T-helper 2 cell treated with Interferon-gamma antibody and Interleukin-4, amounts not matched to agents 5 μg/mL and 100 μg/mL, for 36 hours (primary cell): ENCODE data around the gene PILRB.
"Not testable (repeated sequence)": the region's sequence is repeated elsewhere in the genome, so short reads cannot be mapped to it uniquely, and the experiment has no call there.

Experiments used
- DNase-seq: peaks from one replicate; pipeline ENCODE4 v3.0.0; 2021; ENCODE audit warnings: low spot score
- H3K27ac Mint-ChIP-seq: one replicate; pipeline ENCODE4 v1.8.0; 2021; ENCODE audit warnings: mild to moderate bottlenecking, mixed read lengths
- H3K27me3 Mint-ChIP-seq: one replicate; pipeline ENCODE4 v1.8.0; 2021; ENCODE audit warnings: low read depth, mixed read lengths
- H3K36me3 Mint-ChIP-seq: one replicate; pipeline ENCODE4 v1.8.0; 2021; ENCODE audit warnings: low read depth, mixed read lengths
- H3K4me1 Mint-ChIP-seq: one replicate; pipeline ENCODE4 v1.8.0; 2021; ENCODE audit warnings: low read depth, mixed read lengths
- H3K4me3 Mint-ChIP-seq: one replicate; pipeline ENCODE4 v1.8.0; 2022; ENCODE audit warnings: mild to moderate bottlenecking, moderate library complexity, mixed read lengths
- H3K9me3 Mint-ChIP-seq: one replicate; pipeline ENCODE4 v1.8.0; 2021; ENCODE audit warnings: mixed read lengths

PILRB gene

GRCh38 chr7:100376066-100376465 is 18.1 kb downstream of the PILRB start:
- H3K4me3 Mint-ChIP-seq = no peak overlapping the region

DNA sequence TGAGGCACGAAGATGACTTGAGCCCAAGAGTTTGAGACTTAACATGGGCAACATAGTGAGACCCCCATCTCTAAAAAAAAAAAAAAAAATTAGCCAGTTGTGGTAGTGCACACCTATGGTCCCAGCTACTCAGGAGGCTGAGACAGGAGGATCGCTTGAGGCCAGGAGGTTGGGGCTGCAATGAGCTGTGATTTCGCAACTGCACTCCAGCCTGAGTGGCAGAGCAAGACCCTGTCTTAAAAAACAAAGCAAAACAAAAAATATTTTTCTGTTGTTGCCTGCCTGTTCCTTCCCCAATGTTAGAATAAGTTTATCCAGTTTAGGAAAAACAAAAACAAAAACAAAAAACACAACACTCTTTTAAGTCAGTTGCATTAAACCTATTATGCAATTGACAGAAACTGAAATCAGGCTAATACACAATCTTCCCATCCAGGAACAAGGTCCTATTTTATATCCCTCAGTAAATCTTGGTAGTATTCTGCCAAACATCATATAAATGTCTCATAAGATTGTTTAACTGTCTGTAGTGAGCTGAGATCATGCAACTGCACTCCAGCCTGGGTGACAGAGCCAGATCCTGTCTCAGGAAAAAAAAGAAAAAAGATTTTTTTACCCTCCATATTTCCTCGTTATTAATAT is 20.3 kb downstream of the PILRB start:
- no peak overlapping the region for H3K4me3 Mint-ChIP-seq
- H3K27me3 Mint-ChIP-seq = peaks cover 3% of the 10 kb centered on the region
- H3K36me3 Mint-ChIP-seq = no peaks in the 10 kb centered on the region
- H3K4me1 Mint-ChIP-seq = peaks cover 15% of the 10 kb centered on the region
- DNase-seq = no peak
- H3K27ac Mint-ChIP-seq = no peak overlapping the region
- no peaks in the 10 kb centered on the region for H3K9me3 Mint-ChIP-seq

More at GRCh38 chr7:100376066-100376465, 18.1 kb downstream of the PILRB start:
- DNase-seq = no peak
- Mint-ChIP-seq H3K27me3 (no peaks in the 10 kb centered on the region), H3K36me3 (no peaks in the 10 kb centered on the region), H3K4me1 (peaks cover 11% of the 10 kb centered on the region), H3K9me3 (no peaks in the 10 kb centered on the region), H3K27ac (no peak overlapping the region)

GRCh38 chr7:100380196-100380595 is 22.3 kb downstream of the PILRB start:
- Mint-ChIP-seq H3K4me1 (peaks cover 14% of the 10 kb centered on the region), H3K27me3 (peaks cover 8% of the 10 kb centered on the region), H3K27ac (no peak overlapping the region), H3K4me3 (no peak overlapping the region), H3K9me3 (no peaks in the 10 kb centered on the region), H3K36me3 (no peaks in the 10 kb centered on the region)
- no peak for DNase-seq

DNA sequence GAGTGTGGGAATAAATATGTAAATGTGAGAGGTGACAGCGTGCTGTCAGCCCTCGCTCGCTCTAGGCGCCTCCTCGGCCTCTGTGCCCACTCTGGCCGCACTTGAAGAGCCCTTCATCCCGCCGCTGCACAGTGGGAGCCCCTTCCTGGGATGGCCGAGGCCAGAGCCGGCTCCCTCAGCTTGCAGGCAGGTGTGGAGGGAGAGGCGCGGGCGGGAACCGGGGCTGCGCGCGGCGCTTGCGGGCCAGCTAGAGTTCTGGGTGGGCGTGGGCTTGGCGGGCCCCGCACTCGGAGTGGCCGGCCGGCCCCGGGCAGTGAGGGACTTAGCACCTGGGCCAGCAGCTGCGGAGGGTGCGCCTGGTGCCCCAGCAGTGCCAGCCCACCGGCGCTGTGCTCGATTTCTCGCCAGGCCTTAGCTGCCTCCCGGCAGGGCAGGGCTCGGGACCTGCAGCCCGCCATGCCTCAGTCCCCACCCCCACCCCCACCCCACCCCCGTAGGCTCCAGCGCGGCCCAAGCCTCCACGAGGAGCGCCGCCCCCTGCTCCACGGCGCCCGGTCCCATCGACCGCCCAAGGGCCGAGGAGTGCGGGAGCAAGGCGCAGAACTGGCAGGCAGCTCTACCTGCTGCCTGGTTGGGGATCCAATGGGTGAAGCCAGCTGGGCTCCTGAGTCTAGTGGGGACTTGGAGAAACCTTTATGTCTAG is 23.8 kb downstream of the PILRB start:
- peaks cover 14% of the 10 kb centered on the region for H3K4me1 Mint-ChIP-seq
- not testable (repeated sequence) for H3K27me3 Mint-ChIP-seq, DNase-seq, H3K27ac Mint-ChIP-seq, H3K4me3 Mint-ChIP-seq, H3K9me3 Mint-ChIP-seq, H3K36me3 Mint-ChIP-seq

- H3K36me3 Mint-ChIP-seq, H3K9me3 Mint-ChIP-seq, H3K27me3 Mint-ChIP-seq, H3K4me3 Mint-ChIP-seq, DNase-seq, H3K27ac Mint-ChIP-seq: not testable (repeated sequence)
- H3K4me1 Mint-ChIP-seq = peaks cover 14% of the 10 kb centered on the region
Observed at GRCh38 chr7:100382234-100382853, 24.4 kb downstream of the PILRB start.

DNA sequence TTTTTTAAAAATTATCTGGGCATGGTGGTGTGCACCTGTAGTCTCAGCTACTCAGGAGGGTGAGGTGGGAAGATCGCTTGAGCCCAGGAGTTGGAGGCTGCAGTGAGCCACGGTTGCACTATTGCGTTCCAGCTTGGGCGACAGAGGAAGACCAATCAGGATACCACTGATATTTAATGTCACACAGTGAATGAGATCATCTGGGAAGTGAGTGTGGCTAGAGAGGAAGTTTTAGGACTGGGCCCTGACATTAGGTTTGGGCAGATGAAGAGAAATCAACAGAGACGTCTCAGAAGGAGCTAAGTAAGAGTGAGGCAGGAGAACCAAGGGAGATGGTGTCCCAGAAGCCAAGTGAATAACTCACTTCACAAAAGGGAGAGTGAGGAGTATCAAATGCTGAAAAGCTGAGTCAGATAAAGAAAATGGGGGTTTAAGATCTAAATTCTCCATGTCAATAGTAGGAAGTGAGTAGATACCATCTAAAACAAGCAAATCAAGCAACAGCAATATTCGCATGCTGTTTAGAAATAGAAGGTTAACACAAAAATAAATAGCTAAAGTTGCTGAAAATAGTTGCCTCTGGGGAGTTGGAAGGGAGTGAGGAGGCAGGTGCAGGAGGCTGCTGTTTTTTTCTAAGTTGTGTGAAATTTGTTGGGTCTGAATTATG is 26.8 kb downstream of the PILRB start:
- H3K9me3 Mint-ChIP-seq = no peaks in the 10 kb centered on the region
- DNase-seq = no peak
- peaks cover 12% of the 10 kb centered on the region for H3K27me3 Mint-ChIP-seq
- no peak overlapping the region for H3K27ac Mint-ChIP-seq
- no peak overlapping the region for H3K4me3 Mint-ChIP-seq
- no peaks in the 10 kb centered on the region for H3K36me3 Mint-ChIP-seq
- peaks cover 14% of the 10 kb centered on the region for H3K4me1 Mint-ChIP-seq

DNA sequence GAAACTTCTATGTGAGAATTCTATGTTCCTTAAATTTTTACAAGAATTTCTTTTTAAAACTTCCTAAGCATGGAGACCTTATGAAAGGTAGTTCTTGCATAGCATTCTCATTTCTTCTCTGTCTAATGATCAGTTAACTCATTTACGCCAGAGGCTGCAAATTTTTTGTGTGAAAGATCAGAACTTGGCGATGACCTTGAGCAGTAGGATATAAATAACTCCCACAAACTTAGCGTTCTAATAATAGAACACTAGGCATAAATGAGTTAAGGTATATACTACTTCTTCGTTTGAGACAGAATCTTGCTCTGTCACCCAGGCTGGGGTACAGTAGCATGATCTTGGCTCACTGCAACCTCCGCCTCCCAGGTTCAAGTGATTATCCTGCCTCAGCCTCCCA is 29.0 kb downstream of the PILRB start:
- peaks cover 20% of the 10 kb centered on the region for H3K27me3 Mint-ChIP-seq
- DNase-seq = no peak
- H3K36me3 Mint-ChIP-seq = no peaks in the 10 kb centered on the region
- H3K4me1 Mint-ChIP-seq = peaks cover 14% of the 10 kb centered on the region
- no peaks in the 10 kb centered on the region for H3K9me3 Mint-ChIP-seq
- H3K27ac Mint-ChIP-seq = no peak overlapping the region
- no peak overlapping the region for H3K4me3 Mint-ChIP-seq

DNA sequence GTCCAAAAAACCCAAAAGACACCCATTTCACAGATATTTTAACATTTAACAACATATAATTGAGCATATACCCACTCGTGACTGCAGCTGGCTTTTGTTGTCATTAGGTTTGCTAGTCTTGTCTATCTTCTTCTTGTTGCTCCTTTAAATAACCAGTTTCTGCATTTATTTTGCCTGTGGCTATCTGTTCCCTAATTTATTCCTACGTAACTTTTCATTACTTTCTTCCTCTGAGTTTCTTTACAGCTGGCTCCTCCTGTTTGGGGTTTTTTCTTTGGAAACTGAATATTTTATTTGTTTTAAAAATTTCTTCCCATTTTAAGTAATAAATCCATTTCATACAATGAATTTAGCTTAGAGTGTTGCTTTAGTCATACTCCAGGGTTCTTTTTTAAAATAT is 29.8 kb downstream of the PILRB start:
- H3K4me3 Mint-ChIP-seq = no peak overlapping the region
- DNase-seq = no peak
- H3K9me3 Mint-ChIP-seq = no peaks in the 10 kb centered on the region
- H3K4me1 Mint-ChIP-seq = peaks cover 9% of the 10 kb centered on the region
- peaks cover 20% of the 10 kb centered on the region for H3K27me3 Mint-ChIP-seq
- no peaks in the 10 kb centered on the region for H3K36me3 Mint-ChIP-seq
- no peak overlapping the region for H3K27ac Mint-ChIP-seq

DNA sequence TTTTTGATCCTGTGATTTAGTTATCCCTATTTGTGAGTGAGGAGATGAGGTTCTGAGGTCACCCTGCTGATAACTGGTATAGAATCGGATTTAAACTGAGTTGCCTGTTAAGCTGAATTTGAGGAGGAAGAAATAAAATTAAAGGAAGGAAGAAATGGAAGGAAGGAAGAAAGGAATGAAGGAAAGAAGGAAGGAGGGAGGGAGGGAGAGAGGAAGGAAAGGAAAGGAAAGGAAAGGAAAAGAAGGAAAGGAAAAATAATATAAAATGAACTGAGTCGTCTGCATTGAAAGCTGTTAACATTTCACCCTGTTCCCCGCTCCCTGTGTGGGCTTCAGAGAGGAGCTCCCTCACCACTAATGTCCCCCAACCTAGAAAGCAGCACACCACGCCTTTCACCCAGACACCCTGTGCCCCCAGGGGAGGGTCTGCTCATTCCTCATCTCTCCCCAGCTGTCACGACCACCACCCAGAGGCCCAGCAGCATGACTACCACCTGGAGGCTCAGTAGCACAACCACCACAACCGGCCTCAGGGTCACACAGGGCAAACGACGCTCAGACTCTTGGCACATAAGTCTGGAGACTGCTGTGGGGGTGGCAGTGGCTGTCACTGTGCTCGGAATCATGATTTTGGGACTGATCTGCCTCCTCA is 31.6 kb downstream of the PILRB start:
- no peak overlapping the region for H3K4me3 Mint-ChIP-seq
- peaks cover 6% of the 10 kb centered on the region for H3K4me1 Mint-ChIP-seq
- no peaks in the 10 kb centered on the region for H3K36me3 Mint-ChIP-seq
- H3K27ac Mint-ChIP-seq = no peak overlapping the region
- H3K27me3 Mint-ChIP-seq = peaks cover 23% of the 10 kb centered on the region
- DNase-seq = no peak
- H3K9me3 Mint-ChIP-seq = no peaks in the 10 kb centered on the region

DNA sequence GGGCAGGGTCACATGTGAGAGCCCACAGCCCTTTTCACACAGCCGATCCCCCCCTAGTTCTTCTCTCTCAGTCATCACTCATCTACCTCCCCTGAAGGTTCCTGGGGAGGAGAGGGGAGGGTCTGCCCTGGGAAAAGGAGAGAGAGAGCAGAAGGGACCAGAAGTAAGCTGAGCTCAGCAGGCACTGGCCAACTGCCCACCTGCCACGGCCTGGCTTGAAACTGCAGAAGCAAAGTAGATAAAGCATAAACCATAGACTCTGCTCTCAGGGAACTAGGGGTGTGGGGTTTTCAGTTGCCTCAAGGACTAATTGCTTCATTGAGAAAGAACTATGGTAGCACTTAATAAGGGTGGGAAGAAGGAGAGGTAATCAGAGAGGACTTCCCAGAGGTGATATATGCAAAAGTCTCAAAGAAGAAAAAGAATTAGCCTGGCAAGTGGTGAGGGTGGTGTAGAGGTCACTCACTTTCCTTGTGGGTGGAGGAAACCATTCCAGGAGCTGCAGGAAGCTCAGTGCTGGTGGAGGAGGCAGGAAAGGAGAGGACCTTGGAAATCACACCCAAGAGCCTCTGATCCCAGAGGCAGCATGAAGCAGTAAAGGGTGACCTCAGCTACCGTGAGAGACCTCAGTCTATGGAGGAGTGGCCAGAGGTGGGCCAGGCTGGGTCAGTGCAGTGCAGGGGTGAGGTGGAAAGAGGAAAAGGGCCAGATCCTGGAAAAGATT is 32.5 kb downstream of the PILRB start:
- H3K4me3 Mint-ChIP-seq = no peak overlapping the region
- H3K27me3 Mint-ChIP-seq = peaks cover 23% of the 10 kb centered on the region
- no peaks in the 10 kb centered on the region for H3K36me3 Mint-ChIP-seq
- no peaks in the 10 kb centered on the region for H3K9me3 Mint-ChIP-seq
- DNase-seq = no peak
- no peak overlapping the region for H3K27ac Mint-ChIP-seq
- H3K4me1 Mint-ChIP-seq = peaks cover under 1% of the 10 kb centered on the region

- DNase-seq = no peak
- Mint-ChIP-seq H3K27ac (no peak overlapping the region), H3K27me3 (peaks cover 29% of the 10 kb centered on the region), H3K9me3 (no peaks in the 10 kb centered on the region), H3K4me3 (no peak overlapping the region), H3K36me3 (no peaks in the 10 kb centered on the region), H3K4me1 (peaks cover 13% of the 10 kb centered on the region)
Observed at GRCh38 chr7:100393233-100393905, 35.5 kb downstream of the PILRB start.

DNA sequence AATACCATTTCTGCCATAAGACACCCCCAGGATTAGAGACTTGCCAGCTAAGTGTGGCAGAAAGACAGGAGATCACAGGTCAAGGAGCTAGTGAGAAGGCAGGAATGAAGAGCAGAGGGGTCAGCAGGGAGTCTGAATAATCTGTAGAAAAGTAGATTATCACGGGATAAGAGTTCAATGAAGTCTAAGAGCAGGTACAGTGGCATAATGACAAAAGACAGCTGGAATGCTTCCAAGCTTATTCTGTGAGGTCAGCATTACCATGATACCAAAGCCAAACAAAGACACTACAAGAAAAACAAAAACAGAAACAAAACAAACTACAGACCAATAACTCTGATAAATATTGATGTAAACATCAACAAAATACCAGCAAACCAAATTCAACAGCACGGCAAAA is 36.2 kb downstream of the PILRB start:
- Mint-ChIP-seq H3K27me3 (peaks cover 35% of the 10 kb centered on the region), H3K9me3 (no peaks in the 10 kb centered on the region), H3K27ac (no peak overlapping the region), H3K36me3 (no peaks in the 10 kb centered on the region), H3K4me1 (peaks cover 16% of the 10 kb centered on the region), H3K4me3 (no peak overlapping the region)
- no peak for DNase-seq

GRCh38 chr7:100396421-100396982 is 38.6 kb downstream of the PILRB start:
- peaks cover 16% of the 10 kb centered on the region for H3K4me1 Mint-ChIP-seq
- peaks cover 38% of the 10 kb centered on the region for H3K27me3 Mint-ChIP-seq
- H3K36me3 Mint-ChIP-seq = no peaks in the 10 kb centered on the region
- peak overlapping the region; percentile 68 for H3K4me3 Mint-ChIP-seq
- no peaks in the 10 kb centered on the region for H3K9me3 Mint-ChIP-seq
- peak overlapping the region; percentile 88 for H3K27ac Mint-ChIP-seq
- DNase-seq = peak; percentile 74
